ENCODE measurements around the gene RGS4. TPM values are rescaled to one million over a fixed set of nuclear protein-coding genes. Genes with fewer than 3 reads are reported as not detected.
A peak's percentile ranks its signal among the peaks of the same experiment; 100 is the strongest.
"Not testable (repeated sequence)": the region's sequence is repeated elsewhere in the genome, so short reads cannot be mapped to it uniquely, and the experiment has no call there.

Gene RGS4
- polyA plus RNA-seq, 3 donors = not detected

DNA sequence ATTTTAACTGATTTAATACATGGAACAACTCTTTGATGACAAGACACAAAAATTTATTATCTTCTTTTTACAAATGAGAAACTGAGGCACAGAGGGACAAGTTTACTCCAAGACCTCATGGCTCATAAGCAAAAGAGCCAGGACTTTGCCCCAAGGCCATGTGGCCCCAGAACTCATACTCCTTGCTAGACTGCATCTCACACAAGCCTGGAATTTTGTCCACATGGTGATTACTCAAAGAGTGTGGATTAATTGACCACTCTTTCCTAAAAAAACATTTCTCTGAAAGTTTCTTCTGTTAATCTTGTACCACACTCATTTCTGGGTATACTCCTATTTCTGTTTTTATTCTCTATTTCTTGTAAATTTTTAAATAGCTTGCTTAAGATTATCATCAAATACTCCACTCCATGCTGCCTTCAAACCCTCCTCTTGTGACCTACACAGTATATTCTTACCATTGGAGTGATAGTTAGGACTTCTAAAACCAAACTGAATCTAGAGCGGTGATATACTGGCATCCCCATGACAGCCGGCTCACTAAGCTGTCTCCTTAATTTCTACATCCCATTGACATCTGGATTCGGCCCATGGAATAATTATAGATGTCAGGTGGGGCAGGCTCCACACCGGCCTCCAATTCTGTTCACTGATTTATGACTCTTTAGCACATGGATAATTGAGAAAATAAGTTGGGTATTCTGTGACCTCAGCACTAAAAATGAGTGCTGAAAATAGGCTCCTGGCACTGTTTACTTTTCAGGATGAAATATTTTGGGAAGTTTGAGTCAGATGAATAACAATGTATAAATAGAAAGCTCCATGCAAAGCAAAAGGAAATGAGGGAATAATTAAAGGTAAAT, 16.1 kb downstream of the RGS4 start:
- Histone ChIP-seq H2AFZ (ENCODE audit: insufficient read depth, low read depth, low read length, poor library complexity, severe bottlenecking) (no peak overlapping the region), H3K4me1 (ENCODE audit: control insufficient read depth in 1 of 2, insufficient read depth in 2 of 2, low read length in 2 of 2) (no peaks in the 10 kb centered on the region), H3K79me2 (ENCODE audit: insufficient read depth, low read length) (no peaks in the 10 kb centered on the region), H3K36me3 (replicated peaks in 1 of 2; ENCODE audit: control insufficient read depth in 1 of 2, insufficient read depth in 2 of 2, low read length in 2 of 2) (no peaks in the 10 kb centered on the region), H3K9me3 (replicated peaks in 1 of 2; ENCODE audit: control insufficient read depth in 1 of 2, insufficient read depth in 1 of 2, low read length in 2 of 2) (no peaks in the 10 kb centered on the region), H3K27ac (ENCODE audit: low read depth in 1 of 2, low read length in 2 of 2) (no peak overlapping the region), H3K27me3 (ENCODE audit: control insufficient read depth in 2 of 2, insufficient read depth in 2 of 2, low read length in 2 of 2) (no peaks in the 10 kb centered on the region), H3K9ac (ENCODE audit: insufficient read depth, low read length, poor library complexity, severe bottlenecking) (no peak overlapping the region), H3K4me3 (replicated peaks in 1 of 3; ENCODE audit: low read depth in 2 of 3, low read length in 3 of 3) (no peak overlapping the region), H4K20me1 (ENCODE audit: insufficient read depth, low read length) (no peaks in the 10 kb centered on the region), H3K4me2 (replicated peaks; ENCODE audit: extremely low read depth, low read length, poor library complexity, severe bottlenecking) (no peak overlapping the region)
- intact Hi-C loops (cut with micrococcal nuclease) = no loop called here
- no peak for DNase-seq
- TF ChIP-seq, protein P1, sequence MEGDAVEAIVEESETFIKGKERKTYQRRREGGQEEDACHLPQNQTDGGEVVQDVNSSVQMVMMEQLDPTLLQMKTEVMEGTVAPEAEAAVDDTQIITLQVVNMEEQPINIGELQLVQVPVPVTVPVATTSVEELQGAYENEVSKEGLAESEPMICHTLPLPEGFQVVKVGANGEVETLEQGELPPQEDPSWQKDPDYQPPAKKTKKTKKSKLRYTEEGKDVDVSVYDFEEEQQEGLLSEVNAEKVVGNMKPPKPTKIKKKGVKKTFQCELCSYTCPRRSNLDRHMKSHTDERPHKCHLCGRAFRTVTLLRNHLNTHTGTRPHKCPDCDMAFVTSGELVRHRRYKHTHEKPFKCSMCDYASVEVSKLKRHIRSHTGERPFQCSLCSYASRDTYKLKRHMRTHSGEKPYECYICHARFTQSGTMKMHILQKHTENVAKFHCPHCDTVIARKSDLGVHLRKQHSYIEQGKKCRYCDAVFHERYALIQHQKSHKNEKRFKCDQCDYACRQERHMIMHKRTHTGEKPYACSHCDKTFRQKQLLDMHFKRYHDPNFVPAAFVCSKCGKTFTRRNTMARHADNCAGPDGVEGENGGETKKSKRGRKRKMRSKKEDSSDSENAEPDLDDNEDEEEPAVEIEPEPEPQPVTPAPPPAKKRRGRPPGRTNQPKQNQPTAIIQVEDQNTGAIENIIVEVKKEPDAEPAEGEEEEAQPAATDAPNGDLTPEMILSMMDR (IDR thresholded peaks at IDR 0.05) = no peak
- WGBS (ENCODE audit: insufficient coverage) = no CpG with 5 or more reads among the region's 4 CpGs
- Mint-ChIP-seq H3K27ac (peak overlapping the region in 1 of 7 donors; percentile 77), H3K9me3 (peaks cover 0 to 3% (median 0%) of the 10 kb centered on the region in 7 donors), H3K36me3 (no peaks in the 10 kb centered on the region), H3K4me3 (no peak overlapping the region), H3K4me1 (no peaks in the 10 kb centered on the region), H3K27me3 (ENCODE audit: low read depth in 3 of 3) (peaks cover 0 to 2% (median 0%) of the 10 kb centered on the region in 3 donors)

DNA sequence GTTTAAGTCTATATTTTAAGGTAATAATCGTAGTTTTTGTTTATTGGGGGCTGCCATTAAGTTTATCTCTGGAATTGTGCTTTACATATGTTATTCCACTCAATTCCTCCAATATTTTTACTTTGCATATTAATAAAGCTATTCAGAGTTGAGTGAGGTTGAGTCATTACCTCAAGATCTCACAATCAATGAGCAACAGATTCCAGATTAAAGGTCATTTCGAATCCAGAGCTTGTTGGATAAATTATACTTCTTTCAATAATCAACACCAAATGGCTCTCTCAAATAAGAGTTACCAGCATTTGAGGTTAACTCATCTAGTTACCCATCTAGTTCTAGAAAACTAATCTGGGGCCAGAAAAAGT, 16.7 kb downstream of the RGS4 start:
- Histone ChIP-seq H3K27ac (ENCODE audit: low read depth in 1 of 2, low read length in 2 of 2) (no peak overlapping the region), H3K4me2 (replicated peaks; ENCODE audit: extremely low read depth, low read length, poor library complexity, severe bottlenecking) (no peak overlapping the region), H4K20me1 (ENCODE audit: insufficient read depth, low read length) (no peaks in the 10 kb centered on the region), H3K36me3 (replicated peaks in 1 of 2; ENCODE audit: control insufficient read depth in 1 of 2, insufficient read depth in 2 of 2, low read length in 2 of 2) (no peaks in the 10 kb centered on the region), H2AFZ (ENCODE audit: insufficient read depth, low read depth, low read length, poor library complexity, severe bottlenecking) (no peak overlapping the region), H3K4me3 (replicated peaks in 1 of 3; ENCODE audit: low read depth in 2 of 3, low read length in 3 of 3) (no peak overlapping the region), H3K9ac (ENCODE audit: insufficient read depth, low read length, poor library complexity, severe bottlenecking) (no peak overlapping the region), H3K9me3 (replicated peaks in 1 of 2; ENCODE audit: control insufficient read depth in 1 of 2, insufficient read depth in 1 of 2, low read length in 2 of 2) (no peaks in the 10 kb centered on the region), H3K79me2 (ENCODE audit: insufficient read depth, low read length) (no peaks in the 10 kb centered on the region), H3K27me3 (ENCODE audit: control insufficient read depth in 2 of 2, insufficient read depth in 2 of 2, low read length in 2 of 2) (no peaks in the 10 kb centered on the region), H3K4me1 (ENCODE audit: control insufficient read depth in 1 of 2, insufficient read depth in 2 of 2, low read length in 2 of 2) (no peaks in the 10 kb centered on the region)
- Mint-ChIP-seq H3K9me3 (peaks cover 0 to 3% (median 0%) of the 10 kb centered on the region in 7 donors), H3K27me3 (ENCODE audit: low read depth in 3 of 3) (peaks cover 0 to 2% (median 0%) of the 10 kb centered on the region in 3 donors), H3K36me3 (no peaks in the 10 kb centered on the region), H3K4me1 (no peaks in the 10 kb centered on the region), H3K4me3 (no peak overlapping the region), H3K27ac (no peak overlapping the region)
- no peak for DNase-seq
- intact Hi-C loops (cut with micrococcal nuclease) = no loop called here
- WGBS (ENCODE audit: insufficient coverage) = no CpG with 5 or more reads among the region's 2 CpGs
- TF ChIP-seq, protein P1 (IDR thresholded peaks at IDR 0.05) = no peak

DNA sequence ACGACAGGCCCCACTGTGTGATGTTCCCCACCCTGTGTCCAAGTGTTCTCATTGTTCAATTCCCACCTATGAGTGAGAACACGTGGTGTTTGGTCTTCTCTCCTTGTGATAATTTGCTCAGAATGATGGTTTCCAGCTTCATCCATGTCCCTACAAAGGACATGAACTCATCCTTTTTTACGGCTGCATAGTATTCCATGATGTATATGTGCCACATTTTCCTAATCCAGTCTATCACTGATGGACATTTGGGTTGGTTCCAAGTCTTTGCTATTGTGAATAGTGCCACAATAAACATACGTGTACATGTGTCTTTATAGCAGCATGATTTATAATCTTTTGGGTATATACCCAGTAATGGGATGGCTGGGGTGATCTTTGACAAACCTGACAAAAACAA, 20.0 kb downstream of the RGS4 start:
- WGBS (ENCODE audit: insufficient coverage) = no CpG with 5 or more reads among the region's 4 CpGs
- H3K4me3 ChIP-seq (replicated peaks in 1 of 3; ENCODE audit: low read depth in 2 of 3, low read length in 3 of 3); H3K27ac ChIP-seq (ENCODE audit: low read depth in 1 of 2, low read length in 2 of 2); H3K9me3 Mint-ChIP-seq; H3K4me3 Mint-ChIP-seq; H3K27ac Mint-ChIP-seq; H3K4me1 ChIP-seq (ENCODE audit: control insufficient read depth in 1 of 2, insufficient read depth in 2 of 2, low read length in 2 of 2); H3K4me1 Mint-ChIP-seq; H3K4me2 ChIP-seq (replicated peaks; ENCODE audit: extremely low read depth, low read length, poor library complexity, severe bottlenecking); H3K9ac ChIP-seq (ENCODE audit: insufficient read depth, low read length, poor library complexity, severe bottlenecking); H3K27me3 ChIP-seq (ENCODE audit: control insufficient read depth in 2 of 2, insufficient read depth in 2 of 2, low read length in 2 of 2); H3K36me3 ChIP-seq (replicated peaks in 1 of 2; ENCODE audit: control insufficient read depth in 1 of 2, insufficient read depth in 2 of 2, low read length in 2 of 2); intact Hi-C loops (cut with micrococcal nuclease); H3K27me3 Mint-ChIP-seq (ENCODE audit: low read depth in 3 of 3); DNase-seq; H3K79me2 ChIP-seq (ENCODE audit: insufficient read depth, low read length); H2AFZ ChIP-seq (ENCODE audit: insufficient read depth, low read depth, low read length, poor library complexity, severe bottlenecking); H4K20me1 ChIP-seq (ENCODE audit: insufficient read depth, low read length); H3K36me3 Mint-ChIP-seq; H3K9me3 ChIP-seq (replicated peaks in 1 of 2; ENCODE audit: control insufficient read depth in 1 of 2, insufficient read depth in 1 of 2, low read length in 2 of 2): not testable (repeated sequence)

All from CD14-positive monocyte (primary cell).